Ishikawa (cell line): Measurements from ENCODE around the gene CD82.

ENCODE experiments used
- CEBPB ChIP-seq: IDR thresholded peaks from 2 replicates; pipeline ENCODE4 v1.6.1; 2012
- CREB1 ChIP-seq: IDR thresholded peaks from 2 replicates; pipeline ENCODE4 v1.6.1; 2012; ENCODE audit warnings: low read depth
- EP300 ChIP-seq: IDR thresholded peaks from 2 replicates; pipeline ENCODE4 v1.6.1; 2012; ENCODE audit warnings: borderline replicate concordance
- MAX ChIP-seq: IDR thresholded peaks from 2 replicates; pipeline ENCODE4 v1.6.1; 2012
- REST ChIP-seq: IDR thresholded peaks from 2 replicates; pipeline ENCODE4 v1.6.1; 2012; ENCODE audit warnings: low read depth, mild to moderate bottlenecking
- TAF1 ChIP-seq: IDR thresholded peaks from 2 replicates; pipeline ENCODE4 v1.6.1; 2012; ENCODE audit warnings: low read depth, mild to moderate bottlenecking
- TEAD4 ChIP-seq: IDR thresholded peaks from 2 replicates; pipeline ENCODE4 v1.6.1; 2012
- USF1 ChIP-seq: IDR thresholded peaks from 2 replicates; pipeline ENCODE4 v1.6.1; 2012
- YY1 ChIP-seq: IDR thresholded peaks from 2 replicates; pipeline ENCODE4 v1.6.1; 2012; ENCODE audit warnings: low read depth

- TF ChIP-seq EP300 (no peak), TEAD4 (no peak), USF1 (no peak), MAX (no peak), CEBPB (no peak), TAF1 (no peak), YY1 (no peak), CREB1 (no peak), REST (no peak)
Measured at GRCh38 chr11:44626645-44627044, 61.2 kb downstream of the CD82 start.
